Activated T-cell treated with anti-CD3 and anti-CD28 coated beads for 1 hour (primary cell): ENCODE results near the gene PIGC.
A peak's percentile ranks its signal among the peaks of the same experiment; 100 is the strongest.

Experiments used
- DNase-seq: peaks from one replicate; pipeline ENCODE4 v3.0.0-alpha.2; 2020; ENCODE audit warnings: low read depth

Gene PIGC

GRCh38 chr1:172443666-172444453, at the start of gene PIGC:
PIGC (minus strand) TSS chr1:172444069; CDS start chr1:172442622, 1,447 bp downstream.
- DNase-seq = peak; percentile 89

- no peak for DNase-seq
These were observed 48.6 kb upstream of the PIGC start for GRCh38 chr1:172492421-172492820.

GRCh38 chr1:172489847-172490246, 46.0 kb upstream of the PIGC start:
- DNase-seq = no peak

GRCh38 chr1:172488393-172488792, 44.5 kb upstream of the PIGC start:
- DNase-seq = no peak

- no peak for DNase-seq
These were observed 43.7 kb upstream of the PIGC start for GRCh38 chr1:172487550-172487949.

GRCh38 chr1:172486805-172487454, 43.1 kb upstream of the PIGC start:
- DNase-seq = no peak

- DNase-seq = no peak
These were observed 41.8 kb upstream of the PIGC start for GRCh38 chr1:172485626-172486025.

GRCh38 chr1:172484252-172484651, 40.4 kb upstream of the PIGC start:
- DNase-seq = no peak

GRCh38 chr1:172483448-172483847, 39.6 kb upstream of the PIGC start:
- DNase-seq = no peak

- no peak for DNase-seq
These were observed 38.2 kb upstream of the PIGC start for GRCh38 chr1:172482044-172482443.

- DNase-seq = no peak
These were observed 36.6 kb upstream of the PIGC start for GRCh38 chr1:172480431-172480830.

- no peak for DNase-seq
These were observed 34.6 kb upstream of the PIGC start for GRCh38 chr1:172478485-172478884.

- DNase-seq = no peak
These were observed 33.9 kb upstream of the PIGC start for GRCh38 chr1:172477741-172478140.

- no peak for DNase-seq
These were observed 33.3 kb upstream of the PIGC start for GRCh38 chr1:172477216-172477615.

GRCh38 chr1:172476218-172476811, 32.4 kb upstream of the PIGC start:
- no peak for DNase-seq

GRCh38 chr1:172473842-172474241, 30.0 kb upstream of the PIGC start:
- DNase-seq = no peak

GRCh38 chr1:172473302-172473701, 29.4 kb upstream of the PIGC start:
- no peak for DNase-seq

GRCh38 chr1:172472495-172472894, 28.6 kb upstream of the PIGC start:
- DNase-seq = no peak

- no peak for DNase-seq
These were observed 27.8 kb upstream of the PIGC start for GRCh38 chr1:172471666-172472065.

- DNase-seq = no peak
These were observed 26.3 kb upstream of the PIGC start for GRCh38 chr1:172470149-172470548.

- DNase-seq = no peak
These were observed 25.8 kb upstream of the PIGC start for GRCh38 chr1:172469717-172470116.

- no peak for DNase-seq
These were observed 24.4 kb upstream of the PIGC start for GRCh38 chr1:172468296-172468695.

- no peak for DNase-seq
These were observed 23.6 kb upstream of the PIGC start for GRCh38 chr1:172467446-172467845.
